HUES64 (cell line): ENCODE data around the gene KRT7.

Experiments used
- H3K27ac ChIP-seq: 2 replicates; pipeline ENCODE4 v1.7.0; 2013; ENCODE audit warnings: low read depth, low read length, inconsistent platforms
- H3K27me3 ChIP-seq: 2 replicates; pipeline ENCODE4 v1.6.1; 2013; ENCODE audit warnings: mild to moderate bottlenecking, low read length; ENCODE audit not compliant: insufficient read depth
- H3K36me3 ChIP-seq: 2 replicates; pipeline ENCODE4 v1.6.1; 2013; ENCODE audit warnings: mild to moderate bottlenecking, low read length; ENCODE audit not compliant: insufficient read depth
- H3K4me1 ChIP-seq: 2 replicates; pipeline ENCODE4 v1.6.1; 2013; ENCODE audit warnings: mild to moderate bottlenecking, low read length, moderate library complexity; ENCODE audit not compliant: insufficient read depth
- H3K4me3 ChIP-seq: 2 replicates; pipeline ENCODE4 v1.5.1; 2013; ENCODE audit warnings: mild to moderate bottlenecking, low read length, moderate library complexity
- H3K9ac ChIP-seq: 2 replicates; pipeline ENCODE4 v1.6.1; 2013; ENCODE audit warnings: mild to moderate bottlenecking, low read depth, low read length
- H3K9me3 ChIP-seq: 2 replicates; pipeline ENCODE4 v1.6.1; 2013; ENCODE audit warnings: low read depth, low read length; ENCODE audit not compliant: insufficient read depth
- WGBS: fragments of 150-250, 120-280 bp; methylation state at CpG from one replicate; pipeline ENCODE4 v1.1.7; 2013; ENCODE audit warnings: missing lambda C conversion rate; 5-methylcytosine and 5-hydroxymethylcytosine counted together

Gene KRT7

DNA sequence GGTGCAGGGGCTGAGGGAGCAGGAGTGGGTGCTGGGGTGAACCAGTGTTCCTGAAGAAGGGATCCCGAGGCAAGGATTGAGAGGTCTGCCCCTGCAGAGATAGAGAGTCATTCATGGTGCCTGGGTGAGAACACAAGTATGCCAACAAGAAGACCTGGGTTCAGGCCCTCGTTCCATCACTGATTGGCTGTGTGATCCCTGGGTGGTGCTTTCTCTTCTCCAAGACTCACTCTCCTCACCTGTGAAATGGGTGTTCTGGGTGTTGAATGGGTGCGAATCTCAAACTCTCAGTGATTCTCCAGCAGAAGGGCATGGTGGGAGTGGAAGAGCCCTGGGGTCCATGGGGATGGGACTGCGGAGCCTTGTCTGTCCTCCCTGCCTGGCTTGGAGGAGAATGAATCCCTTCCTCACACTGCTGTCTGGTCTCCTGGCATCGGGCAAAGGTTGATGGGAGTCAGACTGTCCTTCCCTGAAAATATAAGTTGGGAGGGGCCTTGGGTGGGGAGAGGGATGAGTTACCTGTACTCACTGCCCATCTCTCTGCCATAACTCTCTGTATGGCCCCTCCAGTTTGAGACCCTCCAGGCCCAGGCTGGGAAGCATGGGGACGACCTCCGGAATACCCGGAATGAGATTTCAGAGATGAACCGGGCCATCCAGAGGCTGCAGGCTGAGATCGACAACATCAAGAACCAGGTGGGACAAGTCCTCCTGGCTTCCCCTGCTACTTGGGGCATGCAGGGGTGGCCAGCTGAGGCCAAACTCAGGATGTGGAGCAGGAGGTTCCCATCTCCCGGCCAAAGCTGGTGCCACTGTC lies 9.6 kb downstream of the KRT7 start:
- Histone ChIP-seq H3K9me3 (no peaks in the 10 kb centered on the region), H3K4me3 (no peak overlapping the region), H3K27ac (no peak overlapping the region), H3K36me3 (no peaks in the 10 kb centered on the region), H3K4me1 (peaks cover 32% of the 10 kb centered on the region), H3K27me3 (no peaks in the 10 kb centered on the region; the same call in 1 of the 2 replicates), H3K9ac (no peak overlapping the region)
- 94% methylated on average over 11 of the region's 11 CpGs for WGBS

- no peak overlapping the region for H3K27ac ChIP-seq
- 75% methylated on average over 5 of the region's 5 CpGs for WGBS
- H3K4me3 ChIP-seq = no peak overlapping the region
- H3K9ac ChIP-seq = no peak overlapping the region
- no peaks in the 10 kb centered on the region for H3K9me3 ChIP-seq
- no peaks in the 10 kb centered on the region for H3K36me3 ChIP-seq
- peaks cover 30% of the 10 kb centered on the region for H3K4me1 ChIP-seq
- H3K27me3 ChIP-seq = peaks cover 5% of the 10 kb centered on the region; the same call in 1 of the 2 replicates
These were observed 10.3 kb downstream of the KRT7 start for GRCh38 chr12:52243259-52243855.

DNA sequence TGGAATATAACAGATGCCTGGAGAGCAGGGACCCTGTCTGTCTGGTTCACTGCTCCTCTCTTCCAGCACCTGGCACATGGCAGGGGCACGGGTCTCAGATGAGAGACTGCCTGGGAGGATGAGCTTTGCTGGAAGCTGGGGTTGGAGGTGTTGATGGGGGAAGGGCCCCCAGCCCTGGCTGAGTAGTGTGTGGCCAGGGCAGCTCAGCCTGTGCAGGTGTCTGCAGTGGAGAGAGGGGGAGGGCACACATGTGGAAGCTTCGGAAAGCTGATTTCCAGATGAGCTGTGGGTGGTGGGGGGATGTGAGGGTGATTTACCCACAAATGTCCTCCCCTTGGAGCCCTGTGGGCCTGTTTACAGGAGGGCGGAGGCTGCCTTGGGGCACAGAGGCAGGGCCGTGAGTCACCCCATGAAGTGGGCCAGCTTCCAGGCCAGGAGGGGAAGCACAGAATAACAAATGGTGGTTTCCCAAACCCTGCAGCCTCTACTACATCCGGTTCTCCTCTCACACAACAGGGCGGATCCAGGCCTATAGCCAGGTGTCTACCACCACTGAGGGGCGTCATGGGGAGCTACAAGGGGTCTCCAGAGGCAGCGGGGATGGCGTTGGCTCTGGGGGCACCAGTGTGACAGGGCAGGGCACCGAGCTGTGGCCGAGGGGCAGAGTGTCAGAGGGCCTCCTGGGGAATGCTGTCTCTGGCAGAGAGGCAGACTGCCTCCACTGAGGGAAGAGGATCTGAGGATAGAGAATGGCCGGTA lies 11.0 kb downstream of the KRT7 start:
- H3K9me3 ChIP-seq = no peaks in the 10 kb centered on the region
- no peaks in the 10 kb centered on the region for H3K36me3 ChIP-seq
- 82% methylated on average over 12 of the region's 12 CpGs for WGBS
- H3K4me1 ChIP-seq = peaks cover 29% of the 10 kb centered on the region
- H3K27ac ChIP-seq = no peak overlapping the region
- H3K9ac ChIP-seq = no peak overlapping the region
- no peak overlapping the region for H3K4me3 ChIP-seq
- H3K27me3 ChIP-seq = peaks cover 10% of the 10 kb centered on the region

GRCh38 chr12:52244615-52244994 lies 11.6 kb downstream of the KRT7 start:
- H3K4me1 ChIP-seq = peaks cover 29% of the 10 kb centered on the region
- H3K9me3 ChIP-seq = no peaks in the 10 kb centered on the region
- no peak overlapping the region for H3K4me3 ChIP-seq
- peaks cover 16% of the 10 kb centered on the region for H3K27me3 ChIP-seq
- no peak overlapping the region for H3K9ac ChIP-seq
- no peak overlapping the region for H3K27ac ChIP-seq
- 90% methylated on average over 2 of the region's 3 CpGs for WGBS
- H3K36me3 ChIP-seq = no peaks in the 10 kb centered on the region

DNA sequence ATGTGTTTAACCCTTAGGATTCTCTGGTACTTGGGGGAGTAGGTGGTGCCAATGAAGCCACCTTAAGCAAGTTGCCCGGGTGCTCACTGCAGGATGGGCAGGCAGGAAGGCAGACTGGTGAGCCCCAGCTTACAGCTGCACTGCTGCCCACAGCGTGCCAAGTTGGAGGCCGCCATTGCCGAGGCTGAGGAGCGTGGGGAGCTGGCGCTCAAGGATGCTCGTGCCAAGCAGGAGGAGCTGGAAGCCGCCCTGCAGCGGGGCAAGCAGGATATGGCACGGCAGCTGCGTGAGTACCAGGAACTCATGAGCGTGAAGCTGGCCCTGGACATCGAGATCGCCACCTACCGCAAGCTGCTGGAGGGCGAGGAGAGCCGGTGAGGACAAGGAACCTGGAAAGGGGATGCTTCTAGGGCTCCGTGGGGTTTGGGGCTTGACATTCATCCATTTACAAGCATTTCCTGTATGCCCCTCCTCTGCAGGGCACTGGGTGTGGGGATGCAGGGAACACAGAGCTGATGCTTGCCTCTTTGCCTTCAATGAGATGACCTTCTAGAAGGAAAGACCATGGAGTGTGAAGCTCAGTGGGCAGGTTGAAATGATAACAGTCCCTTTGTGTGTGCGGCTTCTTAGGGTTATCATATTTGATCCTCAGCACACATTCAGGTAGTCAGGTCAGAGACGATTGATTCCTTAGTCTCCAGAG lies 12.4 kb downstream of the KRT7 start:
- Histone ChIP-seq H3K36me3 (no peaks in the 10 kb centered on the region), H3K9me3 (no peaks in the 10 kb centered on the region), H3K9ac (no peak overlapping the region), H3K4me3 (no peak overlapping the region), H3K27ac (no peak overlapping the region), H3K4me1 (peaks cover 33% of the 10 kb centered on the region), H3K27me3 (peaks cover 24% of the 10 kb centered on the region)
- 91% methylated on average over 20 of the region's 20 CpGs for WGBS

- Histone ChIP-seq H3K27ac (no peak overlapping the region), H3K9ac (no peak overlapping the region), H3K27me3 (peaks cover 29% of the 10 kb centered on the region), H3K36me3 (no peaks in the 10 kb centered on the region), H3K4me1 (peaks cover 30% of the 10 kb centered on the region), H3K4me3 (no peak overlapping the region), H3K9me3 (no peaks in the 10 kb centered on the region)
- WGBS = 76% methylated on average over 7 of the region's 7 CpGs
These were observed 13.0 kb downstream of the KRT7 start for GRCh38 chr12:52245962-52246569.

DNA sequence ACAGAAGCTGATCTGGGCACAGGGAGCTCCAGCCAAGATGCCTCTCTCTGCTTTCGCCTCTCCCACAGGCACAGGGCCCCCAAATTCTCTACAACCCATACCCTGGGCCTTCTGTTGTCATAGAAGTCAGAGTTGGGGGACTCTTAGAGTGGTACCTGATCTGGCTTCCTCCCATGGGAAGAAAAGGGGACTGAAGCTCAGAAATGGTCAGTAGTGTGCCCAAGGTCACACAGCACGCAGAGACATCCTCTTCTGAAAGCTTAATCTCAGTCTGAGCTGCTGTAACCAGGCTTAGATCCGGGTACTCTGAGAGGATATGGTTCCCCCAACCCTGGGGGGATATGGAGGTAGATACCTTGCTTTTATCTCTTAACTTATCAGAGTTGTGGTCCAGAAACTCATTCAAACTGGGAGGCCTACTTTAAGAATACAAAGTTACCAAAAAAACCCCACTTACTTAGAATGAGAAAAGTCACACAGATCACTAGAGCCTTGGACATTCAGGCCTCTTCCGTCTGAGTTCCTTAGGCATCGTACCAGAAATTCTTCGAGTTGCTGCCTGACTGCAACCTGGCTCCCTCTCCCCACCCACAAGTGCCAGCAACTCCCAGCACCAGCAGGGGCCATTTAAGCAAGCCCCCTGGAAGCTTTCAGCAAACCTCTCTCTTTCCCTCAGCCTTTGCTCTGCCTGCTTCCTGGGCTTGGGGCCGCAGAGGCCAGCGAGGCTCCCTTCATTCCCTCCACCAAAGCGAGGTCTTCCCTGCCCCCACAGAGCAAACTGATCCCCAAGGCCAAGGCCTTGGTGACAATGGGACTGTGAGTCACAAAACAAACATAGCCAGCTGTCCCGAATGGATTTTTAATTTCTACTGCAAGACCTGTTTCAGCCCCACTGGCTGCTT lies 13.9 kb downstream of the KRT7 start:
- Histone ChIP-seq H3K27ac (no peak overlapping the region), H3K9me3 (no peaks in the 10 kb centered on the region), H3K27me3 (peaks cover 38% of the 10 kb centered on the region), H3K9ac (peak overlapping the region; percentile 5; the same call in 1 of the 2 replicates), H3K36me3 (no peaks in the 10 kb centered on the region), H3K4me3 (no peak overlapping the region), H3K4me1 (peaks cover 26% of the 10 kb centered on the region)
- 44% methylated on average over 10 of the region's 10 CpGs for WGBS

GRCh38 chr12:52247622-52248540 lies 14.8 kb downstream of the KRT7 start:
- H3K4me1 ChIP-seq = peaks cover 26% of the 10 kb centered on the region
- 0 out of 2 replicates have a peak overlapping the region, but pooled peaks have one; percentile 5 for H3K9ac ChIP-seq
- WGBS = 71% methylated on average over 10 of the region's 10 CpGs
- no peaks in the 10 kb centered on the region for H3K36me3 ChIP-seq
- H3K9me3 ChIP-seq = no peaks in the 10 kb centered on the region
- H3K27me3 ChIP-seq = peaks cover 39% of the 10 kb centered on the region
- H3K27ac ChIP-seq = no peak overlapping the region
- no peak overlapping the region for H3K4me3 ChIP-seq
